Measurements from ENCODE around the gene SCAMP1.

SCAMP1 gene

DNA sequence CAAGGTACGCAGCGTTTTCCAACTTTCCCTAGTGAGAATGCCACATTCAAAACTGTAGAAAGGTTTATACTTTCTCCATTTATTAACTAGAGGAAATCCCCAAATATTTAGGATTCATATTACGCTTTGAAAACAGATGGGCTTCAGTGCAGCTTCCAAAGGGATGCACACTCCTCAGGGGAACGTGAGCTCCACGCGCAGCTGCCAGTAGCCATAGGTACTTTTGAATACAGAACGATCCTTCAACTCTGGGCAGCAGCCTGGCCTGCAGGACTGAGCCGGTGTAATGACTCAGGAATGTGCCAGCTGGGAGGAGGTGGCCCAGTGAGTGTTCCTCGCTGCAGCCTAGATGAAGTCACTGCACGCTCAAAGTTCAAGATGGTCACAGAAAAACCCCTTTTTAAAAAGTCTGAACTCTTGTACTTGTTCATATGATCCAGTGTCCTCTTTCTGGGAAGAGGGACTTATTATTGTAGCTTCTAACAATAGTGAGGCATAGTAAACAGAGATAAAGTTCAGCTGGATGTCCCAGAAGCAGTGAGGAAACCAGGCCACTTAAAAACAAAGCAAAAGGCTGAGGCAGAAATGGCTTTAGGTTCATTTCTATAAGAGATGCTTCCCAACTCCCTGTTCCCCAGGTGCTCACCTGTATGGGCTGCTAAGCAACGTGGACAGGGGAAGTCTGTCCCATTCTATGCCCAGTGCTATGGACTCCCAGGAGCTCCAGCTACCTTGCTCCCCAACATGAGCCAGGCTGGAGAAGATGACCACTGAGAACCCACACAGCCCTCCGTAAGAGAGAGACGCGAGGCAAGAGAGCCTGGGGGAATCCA is 158.2 kb downstream of the SCAMP1 start:
- 97% methylated on average over 10 of the region's 14 CpGs for WGBS (ENCODE audit: insufficient coverage)
- H3K4me3 ChIP-seq (ENCODE audit: control insufficient read depth in 1 of 7, extremely low read depth in 1 of 7, insufficient read depth in 4 of 7, low read depth in 2 of 7, low read length in 6 of 7) = no peak overlapping the region
- POLR2A ChIA-PET = no interaction called here
- H3K27me3 ChIP-seq (replicated peaks in 2 of 5; ENCODE audit: control insufficient read depth in 4 of 5, insufficient read depth in 5 of 5, low read length in 4 of 5) = no peaks in the 10 kb centered on the region
- H3K9me3 ChIP-seq (ENCODE audit: control extremely low read depth in 1 of 5, control insufficient read depth in 4 of 5, insufficient read depth in 2 of 5, low read depth in 1 of 5, low read length in 4 of 5) = no peaks in the 10 kb centered on the region
- CTCF ChIA-PET = interaction anchor here (1.8 kb wide), 1 partner anchor 14 kb away, joined by 5 read pairs; no protein-coding TSS in a partner anchor
- no peaks in the 10 kb centered on the region for H3K36me3 ChIP-seq (ENCODE audit: control insufficient read depth in 4 of 4, insufficient read depth in 4 of 4, low read length in 3 of 4)
- H3K27ac ChIP-seq (ENCODE audit: insufficient read depth in 1 of 2, low read depth in 1 of 2, low read length in 2 of 2, poor library complexity in 1 of 2, severe bottlenecking in 2 of 2) = no peak overlapping the region
- DNase-seq = no peak
- no peaks in the 10 kb centered on the region for H3K4me1 ChIP-seq (ENCODE audit: control extremely low read depth in 1 of 4, control insufficient read depth in 4 of 4, insufficient read depth in 4 of 4, low read length in 3 of 4)

DNA sequence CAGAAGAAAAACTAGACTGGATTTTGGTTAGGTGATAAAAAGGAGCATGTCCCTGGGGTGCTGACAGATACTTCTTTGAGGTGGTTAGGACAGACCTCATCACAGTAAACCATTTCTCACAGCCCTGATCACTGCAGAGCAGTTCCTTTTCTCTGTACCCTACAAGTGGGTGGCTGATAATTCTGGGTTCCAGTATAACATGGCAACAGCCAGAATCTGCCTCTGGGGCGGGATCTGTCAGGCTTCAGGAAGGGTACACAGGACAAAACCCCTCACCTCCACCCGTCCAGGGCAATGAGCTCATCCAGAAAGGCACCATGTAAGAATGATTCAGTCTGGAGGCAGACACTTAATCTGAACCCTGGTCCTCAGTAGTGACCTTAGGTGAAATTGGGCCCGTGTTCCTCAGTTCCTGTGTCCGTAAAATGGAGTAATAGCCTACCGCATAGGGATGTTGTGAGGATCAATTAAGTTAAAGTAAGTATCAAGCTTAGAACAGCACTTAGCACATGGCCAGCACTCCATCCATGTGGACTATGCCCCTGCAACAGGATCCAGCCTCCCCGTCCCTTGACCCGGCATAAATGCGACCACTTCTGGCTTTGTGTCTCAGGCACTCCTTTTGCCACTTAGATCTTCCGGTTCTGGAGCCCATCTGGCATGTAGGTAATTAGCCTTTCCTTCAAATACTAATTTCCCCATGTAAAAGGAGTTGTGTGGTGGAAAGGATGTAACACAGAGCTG is 159.0 kb downstream of the SCAMP1 start:
- POLR2A ChIA-PET = no interaction called here
- Histone ChIP-seq H3K27ac (ENCODE audit: insufficient read depth in 1 of 2, low read depth in 1 of 2, low read length in 2 of 2, poor library complexity in 1 of 2, severe bottlenecking in 2 of 2) (no peak overlapping the region), H3K4me1 (ENCODE audit: control extremely low read depth in 1 of 4, control insufficient read depth in 4 of 4, insufficient read depth in 4 of 4, low read length in 3 of 4) (no peaks in the 10 kb centered on the region), H3K4me3 (ENCODE audit: control insufficient read depth in 1 of 7, extremely low read depth in 1 of 7, insufficient read depth in 4 of 7, low read depth in 2 of 7, low read length in 6 of 7) (no peak overlapping the region), H3K9me3 (ENCODE audit: control extremely low read depth in 1 of 5, control insufficient read depth in 4 of 5, insufficient read depth in 2 of 5, low read depth in 1 of 5, low read length in 4 of 5) (no peaks in the 10 kb centered on the region), H3K36me3 (ENCODE audit: control insufficient read depth in 4 of 4, insufficient read depth in 4 of 4, low read length in 3 of 4) (no peaks in the 10 kb centered on the region), H3K27me3 (replicated peaks in 2 of 5; ENCODE audit: control insufficient read depth in 4 of 5, insufficient read depth in 5 of 5, low read length in 4 of 5) (no peaks in the 10 kb centered on the region)
- 98% methylated on average over 8 of the region's 9 CpGs for WGBS (ENCODE audit: insufficient coverage)
- no peak for DNase-seq
- CTCF ChIA-PET = interaction anchor here (1.1 to 2.6 kb wide), 3 partner anchors 8 to 52 kb away, joined by 3 to 10 read pairs (median 5); no protein-coding TSS in a partner anchor

DNA sequence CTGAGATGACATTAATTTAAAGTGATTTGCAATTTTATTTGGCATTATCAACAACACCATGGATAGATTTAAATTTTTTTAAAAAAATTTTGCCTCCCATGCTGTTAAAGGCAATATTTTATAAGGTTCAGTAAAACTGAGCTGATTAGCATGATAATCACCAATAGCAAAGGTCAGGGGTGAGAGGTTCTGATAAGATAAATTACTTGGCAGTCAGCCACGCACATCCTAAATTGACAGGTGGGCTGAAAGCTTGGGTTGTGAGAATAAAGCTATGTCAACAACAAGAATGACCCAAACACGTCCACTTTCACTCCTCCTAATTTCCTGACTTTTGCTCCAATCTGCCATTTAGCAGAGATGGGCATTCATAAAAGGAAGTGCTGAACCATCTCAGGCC is 161.0 kb downstream of the SCAMP1 start:
- Histone ChIP-seq H3K4me3 (ENCODE audit: control insufficient read depth in 1 of 7, extremely low read depth in 1 of 7, insufficient read depth in 4 of 7, low read depth in 2 of 7, low read length in 6 of 7) (no peak overlapping the region), H3K36me3 (ENCODE audit: control insufficient read depth in 4 of 4, insufficient read depth in 4 of 4, low read length in 3 of 4) (no peaks in the 10 kb centered on the region), H3K4me1 (ENCODE audit: control extremely low read depth in 1 of 4, control insufficient read depth in 4 of 4, insufficient read depth in 4 of 4, low read length in 3 of 4) (peaks cover 0 to under 1% (median under 1%) of the 10 kb centered on the region in 4 experiments), H3K9me3 (ENCODE audit: control extremely low read depth in 1 of 5, control insufficient read depth in 4 of 5, insufficient read depth in 2 of 5, low read depth in 1 of 5, low read length in 4 of 5) (no peaks in the 10 kb centered on the region), H3K27ac (ENCODE audit: insufficient read depth in 1 of 2, low read depth in 1 of 2, low read length in 2 of 2, poor library complexity in 1 of 2, severe bottlenecking in 2 of 2) (no peak overlapping the region), H3K27me3 (replicated peaks in 2 of 5; ENCODE audit: control insufficient read depth in 4 of 5, insufficient read depth in 5 of 5, low read length in 4 of 5) (no peaks in the 10 kb centered on the region)
- DNase-seq = no peak
- CTCF ChIA-PET = interaction anchor here (1.0 to 2.6 kb wide), 4 partner anchors 11 to 54 kb away, joined by 4 to 10 read pairs (median 8); no protein-coding TSS in a partner anchor
- 78% methylated on average over 1 of the region's 2 CpGs for WGBS (ENCODE audit: insufficient coverage)
- POLR2A ChIA-PET = no interaction called here

DNA sequence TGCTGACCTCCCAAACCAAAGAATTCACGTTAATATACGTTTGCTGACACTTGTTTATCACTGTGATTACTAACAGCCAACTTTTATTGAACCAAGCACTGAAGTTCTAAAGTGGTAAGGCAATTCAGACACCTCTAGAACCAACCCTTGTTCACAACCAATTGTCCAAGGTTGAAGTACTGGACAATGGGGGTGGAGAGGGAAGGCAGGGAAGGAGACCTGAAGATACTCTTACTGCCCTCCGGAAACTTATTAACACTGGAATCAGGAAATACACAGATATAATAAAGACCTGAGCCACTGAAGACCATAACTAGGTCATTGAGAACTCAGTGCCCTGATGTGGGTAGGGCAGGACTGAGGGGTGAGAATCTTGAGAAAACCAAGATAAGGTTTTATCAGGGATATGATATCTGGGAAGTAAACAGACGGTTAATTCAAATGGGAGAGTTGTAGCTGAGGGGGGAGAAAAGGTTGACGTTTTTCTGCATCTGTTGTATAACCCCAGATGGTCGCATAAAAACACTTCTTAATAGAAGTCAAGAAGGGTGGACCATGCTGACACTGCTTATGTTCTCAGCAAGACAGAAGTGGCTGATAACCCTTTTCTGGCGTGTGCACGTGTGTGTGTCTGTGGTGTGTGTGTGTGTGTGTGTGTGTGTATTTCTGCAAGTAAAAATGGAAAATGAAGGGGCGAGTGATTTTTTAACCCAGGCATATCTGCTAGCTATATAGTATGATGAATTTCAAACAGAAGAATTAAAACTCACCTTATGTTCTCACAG is 162.3 kb downstream of the SCAMP1 start:
- ChIA-PET POLR2A (no interaction called here), CTCF (interaction anchor here (1.9 kb wide), 1 partner anchor 10 kb away, joined by 7 read pairs; no protein-coding TSS in a partner anchor)
- DNase-seq = no peak
- Histone ChIP-seq H3K36me3 (ENCODE audit: control insufficient read depth in 4 of 4, insufficient read depth in 4 of 4, low read length in 3 of 4) (no peaks in the 10 kb centered on the region), H3K27ac (ENCODE audit: insufficient read depth in 1 of 2, low read depth in 1 of 2, low read length in 2 of 2, poor library complexity in 1 of 2, severe bottlenecking in 2 of 2) (no peak overlapping the region), H3K4me3 (ENCODE audit: control insufficient read depth in 1 of 7, extremely low read depth in 1 of 7, insufficient read depth in 4 of 7, low read depth in 2 of 7, low read length in 6 of 7) (no peak overlapping the region), H3K27me3 (replicated peaks in 2 of 5; ENCODE audit: control insufficient read depth in 4 of 5, insufficient read depth in 5 of 5, low read length in 4 of 5) (no peaks in the 10 kb centered on the region), H3K4me1 (ENCODE audit: control extremely low read depth in 1 of 4, control insufficient read depth in 4 of 4, insufficient read depth in 4 of 4, low read length in 3 of 4) (peaks cover 0 to 13% (median 4%) of the 10 kb centered on the region in 4 experiments), H3K9me3 (ENCODE audit: control extremely low read depth in 1 of 5, control insufficient read depth in 4 of 5, insufficient read depth in 2 of 5, low read depth in 1 of 5, low read length in 4 of 5) (no peaks in the 10 kb centered on the region)
- 96% methylated on average over 5 of the region's 9 CpGs for WGBS (ENCODE audit: insufficient coverage)

DNA sequence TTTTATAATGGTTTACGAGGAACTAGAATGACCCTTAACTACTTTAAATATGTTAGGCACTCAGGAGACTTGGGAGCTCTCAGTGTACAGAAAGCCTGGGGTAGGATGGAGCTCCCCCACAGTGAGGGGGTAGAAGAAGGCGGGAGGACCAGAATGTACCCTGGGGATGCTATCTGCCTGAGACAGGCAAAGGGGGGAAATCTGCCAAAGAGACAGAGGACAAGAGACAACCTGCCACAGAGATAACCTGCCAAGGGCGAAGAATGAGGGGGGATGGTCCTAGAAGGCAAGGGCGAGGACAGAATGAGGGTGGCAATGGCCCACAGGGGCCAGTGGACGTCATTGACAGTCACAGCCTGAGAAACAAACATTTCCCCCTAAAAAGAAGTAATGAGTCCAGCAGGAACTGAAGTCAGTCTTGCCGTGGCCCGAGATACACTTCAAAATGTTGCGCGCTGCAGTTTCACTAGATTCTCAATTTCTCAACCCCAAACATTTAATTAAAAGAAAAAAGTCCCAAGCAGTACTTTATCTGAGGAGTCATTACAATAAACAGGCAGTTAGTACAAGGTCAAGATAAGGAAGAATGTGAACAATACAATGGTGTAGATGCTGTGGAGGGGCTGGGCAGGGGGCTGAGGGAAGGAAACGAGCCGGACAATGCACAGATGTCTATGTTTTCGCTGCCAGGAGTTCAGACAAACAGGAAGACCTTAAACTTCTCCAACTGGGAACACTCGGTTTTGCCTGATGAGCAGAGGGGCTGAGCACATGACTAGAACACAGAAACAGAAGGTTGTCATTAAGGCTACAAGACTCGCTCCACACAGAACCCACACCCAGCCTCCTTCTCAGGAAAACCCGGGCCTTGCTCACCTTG is 163.1 kb downstream of the SCAMP1 start:
- 97% methylated on average over 13 of the region's 15 CpGs for WGBS (ENCODE audit: insufficient coverage)
- CTCF ChIA-PET = interaction anchor here (2.5 kb wide), 1 partner anchor 12 kb away, joined by 9 read pairs; no protein-coding TSS in a partner anchor
- H3K4me1 ChIP-seq (ENCODE audit: control extremely low read depth in 1 of 4, control insufficient read depth in 4 of 4, insufficient read depth in 4 of 4, low read length in 3 of 4) = peaks cover 0 to 14% (median 4%) of the 10 kb centered on the region in 4 experiments
- H3K9me3 ChIP-seq (ENCODE audit: control extremely low read depth in 1 of 5, control insufficient read depth in 4 of 5, insufficient read depth in 2 of 5, low read depth in 1 of 5, low read length in 4 of 5) = no peaks in the 10 kb centered on the region
- no peak for DNase-seq
- no peaks in the 10 kb centered on the region for H3K36me3 ChIP-seq (ENCODE audit: control insufficient read depth in 4 of 4, insufficient read depth in 4 of 4, low read length in 3 of 4)
- no peaks in the 10 kb centered on the region for H3K27me3 ChIP-seq (replicated peaks in 2 of 5; ENCODE audit: control insufficient read depth in 4 of 5, insufficient read depth in 5 of 5, low read length in 4 of 5)
- H3K27ac ChIP-seq (ENCODE audit: insufficient read depth in 1 of 2, low read depth in 1 of 2, low read length in 2 of 2, poor library complexity in 1 of 2, severe bottlenecking in 2 of 2) = no peak overlapping the region
- no peak overlapping the region for H3K4me3 ChIP-seq (ENCODE audit: control insufficient read depth in 1 of 7, extremely low read depth in 1 of 7, insufficient read depth in 4 of 7, low read depth in 2 of 7, low read length in 6 of 7)
- POLR2A ChIA-PET = no interaction called here

DNA sequence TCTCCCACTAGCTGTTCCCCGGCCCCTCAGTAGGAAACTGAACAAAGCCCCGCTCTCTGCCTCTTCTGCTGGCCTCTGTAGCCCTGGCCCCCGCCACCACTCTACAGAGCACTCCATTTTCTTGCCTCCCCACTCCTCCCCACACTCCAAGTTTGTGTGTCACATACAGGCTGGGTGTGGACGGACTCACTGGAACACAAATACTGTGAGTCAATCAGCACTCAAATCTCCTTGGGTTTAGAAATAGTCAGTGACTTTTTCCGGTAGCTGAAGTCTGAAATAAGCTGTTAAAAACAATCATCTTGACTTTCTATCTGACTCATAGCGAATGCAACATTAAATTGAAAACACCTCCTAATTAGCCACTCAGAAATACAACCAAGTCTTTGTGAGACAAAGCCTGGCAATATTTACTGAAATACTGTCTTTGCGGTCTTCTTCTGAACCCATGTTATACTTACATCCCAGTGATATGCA is 165.7 kb downstream of the SCAMP1 start:
- 95% methylated on average over 7 of the region's 7 CpGs for WGBS (ENCODE audit: insufficient coverage)

More for the DNA sequence above, 165.7 kb downstream of the SCAMP1 start:
- Histone ChIP-seq H3K4me3 (ENCODE audit: control insufficient read depth in 1 of 7, extremely low read depth in 1 of 7, insufficient read depth in 4 of 7, low read depth in 2 of 7, low read length in 6 of 7) (no peak overlapping the region), H3K27me3 (replicated peaks in 2 of 5; ENCODE audit: control insufficient read depth in 4 of 5, insufficient read depth in 5 of 5, low read length in 4 of 5) (no peaks in the 10 kb centered on the region), H3K27ac (ENCODE audit: insufficient read depth in 1 of 2, low read depth in 1 of 2, low read length in 2 of 2, poor library complexity in 1 of 2, severe bottlenecking in 2 of 2) (no peak overlapping the region), H3K36me3 (ENCODE audit: control insufficient read depth in 4 of 4, insufficient read depth in 4 of 4, low read length in 3 of 4) (no peaks in the 10 kb centered on the region), H3K9me3 (ENCODE audit: control extremely low read depth in 1 of 5, control insufficient read depth in 4 of 5, insufficient read depth in 2 of 5, low read depth in 1 of 5, low read length in 4 of 5) (no peaks in the 10 kb centered on the region), H3K4me1 (ENCODE audit: control extremely low read depth in 1 of 4, control insufficient read depth in 4 of 4, insufficient read depth in 4 of 4, low read length in 3 of 4) (peaks cover 0 to 15% (median 4%) of the 10 kb centered on the region in 4 experiments)
- POLR2A ChIA-PET = no interaction called here
- CTCF ChIA-PET = interaction anchor here (1.1 to 2.5 kb wide), 5 partner anchors 8 to 104 kb away, joined by 3 to 10 read pairs (median 4); no protein-coding TSS in a partner anchor
- no peak for DNase-seq
